Umbilical cord (tissue), 2 donors: ENCODE measurements around the gene F2. TPM values are rescaled to one million over a fixed set of nuclear protein-coding genes. Genes with fewer than 3 reads are reported as not detected.
A peak's percentile ranks its signal among the peaks of the same experiment; 100 is the strongest.
"Not testable (repeated sequence)": the region's sequence is repeated elsewhere in the genome, so short reads cannot be mapped to it uniquely, and the experiment has no call there.

Source experiments
- DNase-seq: peaks from one replicate; pipeline ENCODE4 v3.0.0-alpha.2; 2015; ENCODE audit warnings: low spot score
- total RNA-seq: library from RNA; depleted of rRNA; stranded (reverse); fragments of >200 nt; gene quantifications from one replicate; pipeline ENCODE4 v1.2.3, GENCODE V29; 2014; ENCODE audit warnings: low replicate concordance; ENCODE audit not compliant: insufficient read depth

Gene F2
- total RNA-seq, result not detected

DNA sequence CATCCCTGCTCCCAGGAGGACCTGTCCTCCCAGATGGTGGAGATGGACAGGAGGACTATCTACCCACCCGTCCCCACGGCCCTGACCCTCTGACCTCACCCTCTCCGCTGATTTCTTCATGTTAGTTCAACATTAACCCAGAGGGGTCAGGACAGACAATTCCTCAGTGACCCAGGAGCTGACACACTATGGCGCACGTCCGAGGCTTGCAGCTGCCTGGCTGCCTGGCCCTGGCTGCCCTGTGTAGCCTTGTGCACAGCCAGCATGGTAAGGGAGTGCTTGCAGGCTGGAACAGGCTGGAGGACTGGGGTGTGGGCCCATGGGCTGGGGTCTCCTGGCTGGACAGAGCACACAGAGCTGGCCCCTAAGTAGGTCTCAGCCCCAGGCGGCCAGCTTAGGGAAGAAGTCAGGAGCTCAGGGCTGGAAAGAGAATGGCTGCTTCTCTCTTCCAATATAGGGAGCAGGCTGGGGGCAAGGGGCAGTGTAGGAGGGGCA, at the start of gene F2:
TSS of gene F2 (plus strand) at position 166 of the 495 bp plus-strand sequence. CDS start at position 189, 23 bp downstream.
- DNase-seq, result no peak

DNA sequence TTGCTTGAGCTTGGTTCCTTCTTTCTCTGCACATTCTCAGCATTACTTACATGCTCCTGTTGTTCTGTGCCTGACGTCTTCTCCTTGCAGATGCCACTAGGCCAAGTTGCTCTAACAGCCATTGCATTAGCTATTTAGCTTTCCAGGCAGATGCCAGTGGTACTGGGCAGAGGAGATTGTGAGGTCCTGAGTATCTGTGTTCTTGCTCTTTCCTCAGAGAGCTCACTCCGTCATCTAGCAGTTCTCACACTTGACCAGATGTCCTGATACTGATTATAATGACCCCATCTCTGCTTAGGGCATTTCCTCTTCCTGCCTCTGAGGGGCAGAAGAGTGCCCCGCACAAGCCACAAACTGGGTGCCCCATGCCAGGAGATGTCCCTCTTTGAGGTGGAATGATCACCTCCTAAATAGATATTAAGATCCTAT, 49.3 kb upstream of the F2 start:
- DNase-seq, result no peak

DNA sequence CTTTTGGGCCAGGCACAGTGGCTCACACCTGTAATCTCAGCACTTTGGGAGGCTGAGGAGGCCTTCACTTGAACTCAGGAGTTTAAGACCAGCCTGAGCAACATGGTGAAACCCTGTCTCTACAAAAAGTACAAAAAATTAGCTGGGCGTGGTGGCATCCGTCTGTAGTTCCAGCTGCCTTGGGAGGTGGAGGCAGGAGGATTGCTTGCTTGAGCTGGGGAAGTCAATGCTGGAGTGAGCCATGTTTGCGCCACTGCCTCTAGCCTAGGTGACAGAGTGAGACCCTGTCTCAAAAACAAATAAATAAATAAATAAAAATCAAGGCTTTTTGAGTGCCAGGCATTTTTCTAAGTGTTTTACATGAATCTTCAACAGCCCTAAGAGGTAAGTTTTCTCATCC, 48.5 kb upstream of the F2 start:
- DNase-seq, result not testable (repeated sequence)

DNA sequence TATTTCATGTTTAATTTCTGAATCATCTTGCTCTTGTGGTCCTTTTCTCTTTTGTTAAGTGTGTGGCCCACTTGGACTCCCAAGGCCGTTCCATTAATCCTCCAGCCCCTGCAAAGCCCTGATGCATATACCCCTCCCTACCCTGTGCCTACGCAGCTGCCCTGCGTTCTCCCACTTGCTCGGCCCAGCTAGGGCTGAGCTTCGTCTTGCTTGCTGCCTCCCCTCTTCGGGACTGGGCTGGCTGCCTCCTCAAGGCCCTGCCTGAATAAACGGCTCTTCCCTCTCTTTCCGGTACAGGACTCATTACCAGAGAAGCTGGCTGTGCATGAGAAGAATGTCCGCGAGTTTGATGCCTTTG, 47.1 kb upstream of the F2 start:
- no peak for DNase-seq

DNA sequence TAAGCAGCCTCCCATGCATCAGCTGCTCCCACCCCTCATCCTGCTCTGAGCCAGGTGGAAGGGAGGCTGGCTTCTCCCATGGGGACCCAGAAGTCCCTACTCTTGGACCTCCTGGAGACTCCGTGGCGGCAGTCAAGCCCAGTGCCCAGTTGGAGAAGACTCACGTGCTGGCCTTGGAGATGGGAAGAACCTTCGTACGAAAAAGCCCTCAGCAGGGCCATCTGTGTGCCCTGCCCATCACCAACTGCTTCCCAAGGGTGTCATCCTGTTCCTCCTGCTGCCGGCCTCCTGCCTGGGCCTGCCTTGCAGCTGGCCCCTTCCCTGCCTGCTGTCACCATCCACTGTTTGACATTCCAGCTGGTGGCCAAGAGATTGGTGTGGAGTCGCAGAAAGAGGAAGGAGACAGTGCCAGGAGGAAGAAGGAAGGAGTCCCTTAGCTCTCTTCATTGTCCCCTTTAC, 46.6 kb upstream of the F2 start:
- no peak for DNase-seq

DNA sequence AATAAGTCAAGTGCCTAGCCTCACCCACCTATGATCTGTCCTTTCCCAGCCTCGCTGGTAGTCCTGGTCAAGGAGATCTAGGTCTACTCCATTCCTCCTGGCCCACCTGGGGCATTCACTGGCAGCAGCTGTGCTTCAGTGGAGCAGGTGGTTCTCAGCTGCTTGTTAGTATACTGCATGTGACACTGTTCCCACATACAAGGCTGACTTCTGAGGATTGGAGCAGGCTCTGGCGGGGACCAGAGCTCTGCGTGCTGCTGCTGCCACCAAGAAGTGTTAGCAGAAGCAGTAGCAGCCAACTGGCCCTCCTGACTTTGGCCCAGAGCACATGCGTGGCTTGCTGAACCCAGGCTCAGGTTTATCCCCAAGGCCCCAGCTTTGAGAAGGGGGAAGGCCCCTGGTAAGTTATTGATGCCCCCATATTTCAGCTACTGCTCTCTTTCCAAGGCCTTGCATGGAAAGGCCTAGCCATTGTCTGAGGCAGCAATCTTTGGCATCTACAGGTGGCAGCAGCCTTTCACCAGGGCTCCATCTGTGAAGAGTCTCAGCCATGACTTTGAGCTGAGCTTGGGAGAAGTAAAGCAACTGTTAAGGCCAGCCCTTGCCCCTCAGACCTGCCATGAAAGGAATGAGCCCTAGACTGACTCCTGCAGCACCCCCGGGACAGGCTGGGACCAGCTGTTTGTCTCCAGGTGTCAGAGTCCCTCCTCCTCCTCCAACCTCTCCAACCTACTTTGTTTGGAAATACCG, 45.1 kb upstream of the F2 start:
- DNase-seq, result no peak

DNA sequence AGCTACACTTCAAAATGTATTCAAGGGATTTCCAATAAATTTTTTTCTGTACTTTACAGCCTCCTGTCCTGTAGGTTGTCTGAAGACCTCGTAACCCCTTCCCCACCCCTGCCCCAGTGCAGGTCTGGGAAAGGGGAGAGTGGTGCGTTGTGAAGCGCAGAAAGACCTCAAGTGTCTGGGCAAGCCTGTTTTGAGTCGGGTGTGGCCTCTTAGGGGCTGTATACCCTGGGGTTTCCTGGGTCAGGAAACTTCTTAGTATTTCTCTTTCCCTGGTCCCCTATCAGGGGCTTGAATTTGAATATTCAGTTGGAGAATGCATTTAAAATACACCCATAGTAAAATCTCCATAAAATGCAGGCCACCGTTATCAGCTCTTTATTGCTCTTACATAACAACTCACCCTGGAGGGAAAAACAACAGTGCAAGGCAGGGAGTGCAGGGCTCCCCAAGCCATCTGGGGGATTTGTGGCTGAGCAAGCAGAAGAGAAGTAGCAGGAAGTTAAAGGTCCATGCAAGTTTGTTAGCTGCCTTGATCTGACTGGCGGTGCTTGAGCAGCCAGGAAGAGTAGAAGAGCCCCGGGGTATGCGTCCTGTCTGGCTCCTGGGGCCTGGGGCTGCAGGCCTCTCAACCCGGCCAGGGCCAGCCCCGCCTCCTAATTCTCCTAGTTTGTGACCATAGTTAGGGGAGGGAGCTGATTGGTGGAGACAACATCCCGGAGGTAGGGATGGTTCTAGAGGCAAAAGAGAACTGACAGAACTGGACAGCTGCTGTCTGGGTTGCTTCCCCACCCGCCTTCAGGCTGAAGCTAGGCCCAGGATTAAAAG, 44.3 kb upstream of the F2 start:
- DNase-seq, result peak; percentile 91

DNA sequence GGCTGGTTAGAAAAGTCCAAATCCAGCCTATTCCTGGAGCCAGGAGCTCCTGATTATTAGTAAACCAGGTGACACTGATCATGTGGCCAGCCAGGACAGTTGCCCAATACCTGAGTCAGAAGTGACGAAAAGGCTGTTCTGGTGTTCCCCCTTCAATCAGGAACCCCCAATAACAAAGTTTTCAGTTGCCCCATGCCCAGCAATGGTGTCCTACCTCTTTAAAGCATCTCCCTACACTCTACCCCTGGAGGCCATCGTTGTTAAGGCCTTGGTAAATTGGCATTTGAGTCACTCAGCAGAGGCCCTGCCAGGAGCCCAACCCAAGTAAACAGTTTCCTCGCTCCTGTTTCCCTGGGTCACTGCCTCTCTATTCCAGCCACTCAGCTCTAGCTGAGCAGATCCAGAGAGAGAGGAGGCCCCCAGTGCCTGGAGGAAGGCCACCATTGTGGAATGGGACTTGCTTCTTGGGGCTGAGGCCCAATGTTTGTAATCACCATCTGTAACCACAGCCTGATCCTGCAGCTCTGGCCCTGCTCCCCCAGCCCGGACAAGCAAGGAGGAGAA, 43.6 kb upstream of the F2 start:
- peak; percentile 73 for DNase-seq

DNA sequence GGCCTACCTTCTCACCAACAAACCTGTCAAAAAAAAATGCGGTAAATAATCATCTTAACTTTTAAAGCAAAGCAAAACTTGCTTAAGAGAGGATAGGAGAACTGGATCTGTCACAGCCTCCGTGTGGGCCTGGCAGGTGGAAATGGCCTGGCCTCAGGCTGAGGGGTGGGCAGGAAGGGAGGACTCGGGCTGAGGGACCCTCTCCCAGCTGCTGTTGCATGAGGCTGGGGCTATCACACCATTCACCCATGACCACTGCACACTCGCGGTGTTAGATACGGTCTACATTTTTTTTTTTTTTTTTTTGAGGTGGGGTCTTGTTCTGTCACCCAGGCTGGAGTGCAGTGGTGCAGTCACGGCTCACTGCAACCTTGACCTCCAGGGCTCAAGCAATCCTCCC, 43.1 kb upstream of the F2 start:
- DNase-seq, result no peak

DNA sequence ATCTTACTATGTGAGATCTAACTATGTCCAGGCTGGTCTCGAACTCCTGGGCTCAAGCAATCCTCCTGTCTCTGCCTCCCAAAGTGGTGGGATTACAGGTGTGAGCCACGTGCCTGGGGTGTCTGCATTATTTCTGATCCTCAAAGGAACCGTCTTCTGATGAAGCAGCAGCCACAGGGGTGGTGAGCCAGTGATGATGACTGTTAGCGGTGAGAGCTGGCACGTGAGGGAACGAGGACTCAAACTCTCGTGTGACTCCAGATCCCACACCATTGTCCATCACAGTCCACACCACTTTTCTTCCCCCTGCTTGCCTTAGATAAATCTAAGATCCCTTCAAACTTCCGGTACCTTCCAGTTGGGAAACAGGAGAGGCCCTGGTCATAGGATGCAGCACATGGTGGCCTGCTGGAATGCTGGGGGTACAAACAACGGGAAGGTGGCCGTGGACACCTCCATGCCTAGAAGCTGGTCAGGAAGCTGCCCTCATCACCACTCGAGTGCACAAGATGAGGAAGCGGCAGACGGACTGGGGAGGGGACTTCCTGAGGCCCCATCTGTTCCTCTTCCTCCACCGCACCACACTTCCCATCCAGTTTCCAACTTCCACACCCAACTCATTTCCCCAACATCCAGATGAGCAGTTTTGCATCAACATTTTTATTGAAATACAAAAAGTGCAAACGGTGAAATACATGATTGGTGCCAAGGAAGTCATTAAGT, 42.4 kb upstream of the F2 start:
- no peak for DNase-seq

DNA sequence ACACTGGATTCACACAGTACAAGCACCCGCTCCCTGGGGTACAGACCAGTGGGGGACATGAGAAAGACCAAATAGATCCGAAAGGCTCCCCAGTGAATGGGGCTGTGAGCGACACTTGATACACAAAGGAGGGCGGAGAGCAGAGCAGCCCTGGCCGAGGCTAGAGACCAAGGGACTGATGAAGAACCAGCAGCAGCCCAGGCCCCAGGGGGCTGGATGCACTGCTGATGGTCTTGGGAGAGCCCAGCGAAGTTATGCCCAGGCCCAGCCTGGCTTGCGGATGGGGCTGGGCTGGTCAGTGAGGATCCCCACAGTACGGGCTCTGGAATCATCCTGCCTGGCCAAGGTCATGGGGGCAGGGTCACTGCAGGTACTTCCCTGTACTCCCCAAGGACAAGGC, 41.8 kb upstream of the F2 start:
- DNase-seq, result no peak

DNA sequence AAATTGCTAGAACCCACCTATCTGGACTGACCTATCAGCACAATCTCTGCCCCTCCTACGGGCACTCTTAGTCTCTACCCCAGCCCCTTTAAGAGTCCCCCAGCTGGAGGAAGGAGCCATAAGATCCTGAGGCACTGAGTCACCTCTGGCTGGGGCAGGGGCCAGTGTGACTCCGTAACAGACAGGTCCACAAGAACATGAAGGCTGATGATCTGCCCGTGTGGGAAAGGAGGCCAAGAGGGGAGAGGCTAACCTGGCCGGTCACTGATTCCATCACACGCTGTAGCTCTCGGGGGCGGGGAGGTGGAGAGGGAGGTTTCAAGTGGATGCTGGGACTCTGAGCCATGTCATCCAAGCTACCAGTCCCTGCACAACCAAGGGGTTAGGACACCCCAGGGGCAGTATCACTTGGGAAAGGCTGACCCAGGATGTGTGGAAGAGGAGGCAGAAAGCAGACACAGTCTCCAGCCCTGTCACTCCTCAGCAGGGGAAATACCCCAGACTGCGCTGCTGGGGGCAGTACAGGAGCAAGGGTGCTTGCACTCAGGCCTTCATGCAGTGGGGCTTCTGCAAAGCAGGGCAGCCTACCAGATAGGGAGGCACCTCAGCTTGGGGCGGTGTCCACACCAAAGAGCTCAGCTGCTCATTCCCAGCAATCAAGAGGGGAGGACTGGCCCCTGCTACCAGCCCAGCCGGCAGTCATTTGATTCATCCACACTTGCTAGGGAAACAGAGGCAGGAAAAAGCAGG, 40.8 kb upstream of the F2 start:
- DNase-seq, result no peak

DNA sequence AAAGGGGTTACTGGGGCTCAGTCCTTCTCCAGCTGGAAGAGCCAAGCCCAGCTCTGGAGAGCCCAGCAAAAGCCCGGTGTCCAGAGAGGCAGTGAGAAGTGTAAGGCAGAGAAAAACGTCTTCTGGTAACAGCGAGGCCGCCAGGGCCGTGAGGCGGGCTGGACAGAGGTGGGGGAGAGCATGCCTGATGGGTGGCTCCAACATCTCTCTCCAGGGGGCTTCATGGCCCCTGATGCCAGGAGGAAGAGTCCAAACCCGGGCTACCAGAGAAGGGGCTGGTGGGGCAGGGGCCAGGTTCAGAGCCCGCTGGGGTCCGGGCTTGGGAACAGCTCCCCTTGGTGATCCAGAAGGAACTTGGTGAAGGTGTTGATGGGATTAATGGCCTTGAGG, 40.3 kb upstream of the F2 start:
- no peak for DNase-seq

DNA sequence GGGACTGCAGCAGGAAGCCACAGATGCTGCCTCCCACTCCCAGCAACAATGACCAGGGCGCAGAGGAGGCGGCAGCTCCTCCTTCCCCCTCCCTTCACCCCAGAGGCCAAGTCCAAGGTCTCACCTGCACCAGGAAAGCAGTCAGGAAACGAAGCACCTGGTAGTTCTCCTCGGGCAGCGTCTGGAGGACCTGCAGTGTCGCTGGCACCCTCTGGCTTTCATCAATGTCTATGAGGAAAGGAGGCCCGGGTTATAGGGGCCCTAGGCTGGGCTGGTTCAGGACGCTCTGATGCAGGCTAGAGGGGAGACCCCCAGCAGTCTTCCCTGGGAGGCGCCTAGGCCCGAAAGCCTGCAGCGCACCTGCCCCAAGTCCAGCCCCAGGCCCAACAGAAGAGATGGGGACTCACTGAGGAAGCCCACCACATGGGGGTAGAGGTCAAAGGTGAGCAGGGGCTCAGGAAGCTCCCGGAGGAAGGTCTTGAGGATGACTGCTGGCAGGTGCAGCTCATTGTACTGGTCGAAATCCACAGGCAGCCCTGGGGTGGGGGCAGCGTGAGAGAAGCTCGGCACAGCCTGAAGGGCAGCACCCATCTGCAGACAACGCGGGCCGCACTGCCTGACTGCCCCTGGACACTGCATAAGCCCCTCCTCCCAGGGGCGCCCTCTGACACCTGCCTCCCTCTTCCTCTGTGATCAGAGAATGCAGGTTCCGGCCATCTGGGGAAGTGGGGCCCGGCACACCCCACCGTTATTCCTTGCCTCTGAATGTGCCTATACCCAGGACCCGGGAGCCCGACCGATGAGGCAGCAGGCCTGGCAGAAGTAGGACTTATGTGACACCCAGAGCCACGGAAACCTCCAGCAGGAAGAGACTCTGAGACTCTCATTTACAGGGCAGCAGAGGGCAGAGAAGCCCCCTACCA, 39.5 kb upstream of the F2 start:
- DNase-seq, result no peak

DNA sequence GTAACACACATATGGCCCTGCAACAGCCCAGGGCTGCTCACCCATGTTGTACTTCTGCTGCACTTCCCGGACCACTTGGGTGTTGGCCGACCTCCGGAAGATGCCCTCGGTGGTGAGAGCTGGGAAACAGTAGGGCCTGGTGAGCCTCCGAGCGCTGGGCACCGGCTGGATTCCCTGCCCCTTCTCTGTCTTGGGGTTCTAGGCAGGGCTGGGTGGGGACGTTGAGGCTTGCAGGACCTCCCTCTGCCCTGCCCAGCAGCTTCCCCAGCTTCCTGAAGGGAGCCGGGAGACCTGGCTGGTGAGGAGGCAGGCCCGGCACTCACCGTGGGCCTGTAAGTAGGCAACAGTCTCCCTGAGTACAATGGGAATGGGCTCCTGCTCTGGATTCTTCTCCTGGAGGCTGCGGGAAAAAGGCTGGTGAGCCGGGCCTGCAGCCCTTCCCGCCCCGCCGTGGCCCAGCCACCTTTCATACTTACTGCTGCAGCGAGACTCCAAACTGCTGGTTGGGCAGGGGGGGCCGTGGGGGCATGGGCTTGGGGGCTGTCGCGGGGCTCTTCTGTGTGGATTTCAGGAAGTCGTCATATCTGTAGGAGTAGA, 38.8 kb upstream of the F2 start:
- DNase-seq, result no peak

DNA sequence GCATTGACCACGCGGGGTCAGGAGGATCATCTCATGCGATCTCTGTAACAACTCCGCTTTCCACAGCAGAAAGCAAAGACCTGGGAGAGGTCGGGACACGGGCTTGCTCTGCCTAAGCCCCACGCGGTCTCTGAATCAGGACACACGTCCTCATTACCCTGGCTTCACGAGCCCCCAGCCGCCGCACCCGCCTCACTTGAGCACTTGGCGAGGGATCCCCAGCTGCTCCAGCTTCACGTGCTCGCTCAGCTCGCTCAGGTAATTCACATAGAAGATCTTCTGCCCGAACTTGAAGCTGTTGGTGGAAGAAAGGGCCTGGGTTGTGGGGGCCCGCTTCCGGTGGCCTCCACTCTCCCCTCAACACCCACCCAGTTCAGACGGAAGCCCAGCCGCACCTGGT, 38.2 kb upstream of the F2 start:
- DNase-seq, result no peak

DNA sequence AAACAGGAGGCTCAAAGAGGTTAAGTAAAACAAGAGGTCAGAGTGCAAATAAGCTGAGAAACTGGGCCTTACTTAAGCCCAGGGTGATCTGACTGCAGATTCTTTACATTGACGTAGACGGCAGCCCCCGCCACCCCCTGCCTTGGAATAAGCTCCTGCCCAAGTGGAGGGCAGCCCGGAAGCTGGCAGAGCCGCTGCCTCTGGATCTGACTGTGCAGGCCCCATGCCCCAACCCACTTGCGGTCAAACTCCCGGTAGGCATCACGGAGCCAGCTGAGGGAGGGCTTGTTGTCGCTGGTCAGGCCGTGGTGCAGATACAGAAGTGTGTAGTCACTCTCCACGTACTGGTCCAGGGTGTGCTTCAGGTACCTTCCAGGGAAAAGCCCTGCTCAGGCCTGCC, 37.2 kb upstream of the F2 start:
- no peak for DNase-seq

DNA sequence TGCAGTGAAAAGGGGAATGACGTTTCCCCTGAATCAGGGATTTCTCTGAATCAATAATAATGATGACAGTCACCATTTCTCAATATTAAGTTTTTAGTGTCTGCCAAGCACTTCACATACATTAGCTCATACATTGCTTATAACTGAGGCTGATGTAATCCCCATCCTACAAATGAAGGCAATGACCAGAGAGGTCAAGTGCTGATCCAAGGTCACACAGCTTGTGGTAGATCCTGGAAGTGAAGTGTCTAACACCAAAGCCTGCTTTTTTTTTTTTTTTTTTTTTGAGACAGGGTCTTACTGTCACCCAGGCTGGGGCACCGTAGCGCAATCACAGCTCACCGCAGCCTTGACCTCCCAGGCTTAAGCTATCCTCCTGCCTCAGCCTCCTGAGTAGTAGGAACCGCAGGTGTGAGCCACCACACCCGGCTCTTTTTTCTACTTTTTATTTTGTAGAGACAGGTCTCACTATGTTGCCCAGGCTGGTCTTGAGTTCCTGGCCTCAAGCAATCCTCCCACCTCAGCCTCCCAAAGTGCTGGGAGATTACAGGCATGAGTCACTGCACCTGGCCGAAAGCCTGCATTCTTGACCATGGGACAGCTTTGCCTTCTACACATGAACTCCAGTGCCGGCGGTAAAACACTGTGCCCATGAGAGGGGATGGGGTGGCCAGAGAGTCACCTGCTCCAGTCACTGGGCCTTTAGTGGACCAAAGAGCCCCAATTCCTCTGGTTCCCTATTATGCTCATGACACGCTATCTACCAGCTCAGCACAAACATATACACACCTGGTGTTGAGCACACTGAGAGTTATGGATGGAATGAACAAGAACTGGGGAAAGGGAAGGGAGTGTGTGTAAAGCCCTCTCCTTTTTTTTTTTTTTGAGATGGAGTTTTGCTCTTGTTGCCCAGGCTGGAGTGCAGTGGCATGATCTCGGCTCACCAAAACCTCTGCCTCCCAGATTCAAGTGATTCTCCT, 36.0 kb upstream of the F2 start:
- DNase-seq, result no peak
